Nephron progenitor cell (in vitro differentiated cells): Measurements from ENCODE around the gene PCNT.

Experiments used
- DNase-seq: peaks from one replicate; pipeline ENCODE4 v3.0.0; 2021
- H3K27ac Mint-ChIP-seq: 2 replicates; pipeline ENCODE4 v1.8.0; 2021; ENCODE audit warnings: mild to moderate bottlenecking, moderate library complexity, mixed read lengths
- H3K27me3 Mint-ChIP-seq: 2 replicates; pipeline ENCODE4 v1.8.0; 2021; ENCODE audit warnings: mild to moderate bottlenecking, low read depth, mixed read lengths; ENCODE audit not compliant: poor library complexity
- H3K36me3 Mint-ChIP-seq: 2 replicates; pipeline ENCODE4 v1.8.0; 2021; ENCODE audit warnings: low read depth, mixed read lengths
- H3K4me1 Mint-ChIP-seq: 2 replicates; pipeline ENCODE4 v1.8.0; 2021; ENCODE audit warnings: mixed read lengths
- H3K4me3 Mint-ChIP-seq: 2 replicates; pipeline ENCODE4 v1.8.0; 2021; ENCODE audit warnings: mild to moderate bottlenecking, moderate library complexity, mixed read lengths
- H3K9me3 Mint-ChIP-seq: 2 replicates; pipeline ENCODE4 v1.8.0; 2021; ENCODE audit warnings: mild to moderate bottlenecking, moderate library complexity, mixed read lengths
- CTCF ChIP-seq: fragments of 200-600 bp; sonication (generic); IDR thresholded peaks from 2 replicates; pipeline ENCODE4 v1.5.0; 2021; ENCODE audit warnings: antibody characterized with exemption

The PCNT gene

GRCh38 chr21:46420241-46421190 lies 96.6 kb downstream of the PCNT start:
- DNase-seq, result no peak
- H3K9me3 Mint-ChIP-seq, result no peaks in the 10 kb centered on the region
- H3K4me3 Mint-ChIP-seq, result no peak overlapping the region
- H3K36me3 Mint-ChIP-seq, result peaks cover 52% of the 10 kb centered on the region
- H3K27ac Mint-ChIP-seq, result peak overlapping the region; percentile 3
- H3K4me1 Mint-ChIP-seq, result peaks cover 10% of the 10 kb centered on the region
- H3K27me3 Mint-ChIP-seq, result no peaks in the 10 kb centered on the region
- TF ChIP-seq CTCF, result no peak

GRCh38 chr21:46421191-46421750 lies 97.3 kb downstream of the PCNT start:
- Mint-ChIP-seq H3K4me3 (no peak overlapping the region), H3K27me3 (no peaks in the 10 kb centered on the region), H3K36me3 (peaks cover 44% of the 10 kb centered on the region), H3K27ac (no peak overlapping the region), H3K4me1 (peaks cover 10% of the 10 kb centered on the region), H3K9me3 (no peaks in the 10 kb centered on the region)
- no peak for TF ChIP-seq CTCF
- no peak for DNase-seq

GRCh38 chr21:46421756-46422555 lies 98.0 kb downstream of the PCNT start:
- H3K4me3 Mint-ChIP-seq, result no peak overlapping the region
- H3K4me1 Mint-ChIP-seq, result peaks cover 10% of the 10 kb centered on the region
- no peak for DNase-seq
- peaks cover 43% of the 10 kb centered on the region for H3K36me3 Mint-ChIP-seq
- no peaks in the 10 kb centered on the region for H3K27me3 Mint-ChIP-seq
- no peak for TF ChIP-seq CTCF
- H3K27ac Mint-ChIP-seq, result no peak overlapping the region
- H3K9me3 Mint-ChIP-seq, result no peaks in the 10 kb centered on the region

- Mint-ChIP-seq H3K9me3 (no peaks in the 10 kb centered on the region), H3K27ac (peak overlapping the region; percentile 54)
Observed at GRCh38 chr21:46422636-46423241, 98.8 kb downstream of the PCNT start.

More at GRCh38 chr21:46422636-46423241, 98.8 kb downstream of the PCNT start:
- peaks cover 43% of the 10 kb centered on the region for H3K36me3 Mint-ChIP-seq
- no peak overlapping the region for H3K4me3 Mint-ChIP-seq
- no peaks in the 10 kb centered on the region for H3K27me3 Mint-ChIP-seq
- peaks cover 10% of the 10 kb centered on the region for H3K4me1 Mint-ChIP-seq
- no peak for TF ChIP-seq CTCF
- no peak for DNase-seq
